GM21825 (cell line): ENCODE data around the gene ACR.

Experiments
- ATAC-seq: cut with Tn5 transposase; IDR thresholded peaks from one replicate; pipeline ENCODE4 v1.9.1; 2021; ENCODE audit warnings: mild to moderate bottlenecking, moderate library complexity; ENCODE audit not compliant: unreplicated experiment

ACR gene

DNA sequence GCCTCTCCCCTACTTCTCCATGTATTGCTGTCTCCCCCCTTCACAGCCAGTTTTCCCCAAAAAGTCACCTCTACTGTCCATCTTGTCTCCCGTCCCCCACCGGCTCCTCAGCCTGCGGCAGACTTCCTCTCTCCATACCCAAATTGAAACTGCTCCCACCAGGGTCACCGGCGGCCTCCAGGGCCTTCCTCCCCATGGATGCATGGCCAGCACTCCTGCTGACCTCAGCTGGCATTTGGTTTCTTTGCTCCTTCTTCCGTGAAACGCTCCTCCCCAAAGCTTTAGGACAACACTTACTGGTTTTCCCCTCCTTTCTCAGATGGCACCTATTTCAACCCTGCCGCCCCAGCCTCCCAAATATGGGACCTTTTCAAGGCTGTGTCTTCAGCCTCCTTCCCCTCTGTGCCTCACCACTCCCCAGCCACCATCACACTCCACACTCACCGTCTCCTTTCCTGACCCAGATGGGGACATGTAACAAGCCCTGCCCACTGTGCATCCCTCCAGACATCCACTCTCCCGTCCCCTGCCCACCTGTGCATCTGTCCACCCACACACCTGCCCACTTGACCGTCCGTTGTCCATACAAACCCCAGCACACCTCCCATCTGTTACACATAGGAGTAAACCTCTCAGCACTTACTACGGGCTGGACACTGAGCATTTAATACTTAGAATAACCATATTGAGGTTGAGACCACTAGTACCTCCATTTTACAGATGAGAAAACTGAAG is 21.5 kb upstream of the ACR start:
- ATAC-seq: no peak

DNA sequence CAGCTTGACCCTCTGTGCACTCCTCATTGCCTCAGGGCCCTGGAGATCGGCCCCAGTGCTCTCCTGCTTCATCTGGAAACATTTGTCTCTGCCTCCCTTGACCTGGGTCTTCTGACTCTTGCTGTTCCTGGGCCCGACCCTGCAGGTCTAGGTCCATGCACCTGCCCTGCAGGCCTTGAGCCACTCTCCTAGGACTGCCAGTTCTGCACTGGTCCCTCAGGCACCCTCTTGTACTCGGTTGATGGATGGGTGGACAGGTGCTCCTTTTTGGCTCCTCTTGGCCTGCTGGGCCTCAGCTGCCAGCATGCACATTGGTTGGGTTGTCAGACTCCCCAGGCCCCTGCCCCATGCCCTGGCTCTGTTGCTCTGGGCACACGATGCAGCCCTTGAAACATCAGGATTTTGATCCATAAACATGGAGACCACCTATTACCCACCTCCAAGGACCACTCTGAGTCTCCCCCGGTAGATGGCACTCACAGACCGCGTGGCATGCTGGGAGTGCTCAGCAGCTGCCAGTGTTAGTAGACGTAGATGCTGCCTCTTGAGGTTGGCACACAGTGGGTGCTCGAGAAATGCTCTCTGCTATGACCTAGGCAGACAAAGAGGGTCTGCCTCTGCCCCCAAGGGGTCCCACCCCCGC is 20.2 kb upstream of the ACR start:
- no peak for ATAC-seq

- ATAC-seq: no peak
Measured at GRCh38 chr22:50718352-50718709, 19.7 kb upstream of the ACR start.

DNA sequence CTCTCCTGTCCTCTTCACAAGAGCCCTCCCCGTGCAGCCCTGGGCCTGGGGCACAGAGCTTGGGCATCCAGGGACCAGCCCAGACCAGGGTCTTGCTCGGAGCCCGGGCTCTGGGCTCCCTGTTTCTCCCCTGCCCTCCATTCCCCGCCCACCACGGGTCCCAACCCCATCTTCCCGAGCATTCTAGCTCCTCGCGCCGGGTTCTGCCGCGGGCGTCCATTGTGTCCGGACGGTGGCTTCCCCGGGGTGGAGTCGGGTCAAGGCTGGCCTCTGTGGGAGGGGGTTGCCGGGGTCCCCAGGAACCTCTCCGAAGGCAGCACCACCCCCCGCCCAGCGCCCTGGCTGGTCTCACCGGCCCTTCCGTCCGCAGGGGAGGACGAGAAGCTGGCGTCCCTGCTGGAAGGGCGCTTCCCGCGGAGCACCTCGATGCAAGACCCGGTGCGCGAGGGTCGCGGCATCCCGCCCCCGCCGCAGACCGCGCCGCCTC is 18.1 kb upstream of the ACR start:
- no peak for ATAC-seq

GRCh38 chr22:50720301-50721256 is 17.4 kb upstream of the ACR start:
- ATAC-seq: no peak

- no peak for ATAC-seq
Measured at GRCh38 chr22:50721257-50721844, 16.7 kb upstream of the ACR start.

DNA sequence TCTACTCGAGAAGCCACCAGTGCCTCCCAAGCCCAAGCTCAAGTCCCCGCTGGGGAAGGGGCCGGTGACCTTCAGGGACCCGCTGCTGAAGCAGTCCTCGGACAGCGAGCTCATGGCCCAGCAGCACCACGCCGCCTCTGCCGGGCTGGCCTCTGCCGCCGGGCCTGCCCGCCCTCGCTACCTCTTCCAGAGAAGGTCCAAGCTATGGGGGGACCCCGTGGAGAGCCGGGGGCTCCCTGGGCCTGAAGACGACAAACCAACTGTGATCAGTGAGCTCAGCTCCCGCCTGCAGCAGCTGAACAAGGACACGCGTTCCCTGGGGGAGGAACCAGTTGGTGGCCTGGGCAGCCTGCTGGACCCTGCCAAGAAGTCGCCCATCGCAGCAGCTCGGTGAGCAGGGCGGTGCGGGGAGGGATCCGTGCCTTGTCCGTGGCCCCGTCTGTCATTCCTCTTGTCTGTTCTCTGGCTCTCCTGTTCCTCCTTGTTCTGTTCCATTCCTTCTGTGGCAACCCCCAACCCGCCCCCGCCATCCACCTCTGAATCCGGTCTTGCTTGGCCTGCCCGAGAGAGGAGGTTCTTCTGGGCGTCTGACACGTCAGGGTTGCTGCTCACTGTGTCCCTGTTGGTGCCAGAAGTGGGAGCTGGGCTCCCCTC is 15.8 kb upstream of the ACR start:
- no peak for ATAC-seq

GRCh38 chr22:50722716-50723428 is 15.1 kb upstream of the ACR start:
- ATAC-seq: no peak

DNA sequence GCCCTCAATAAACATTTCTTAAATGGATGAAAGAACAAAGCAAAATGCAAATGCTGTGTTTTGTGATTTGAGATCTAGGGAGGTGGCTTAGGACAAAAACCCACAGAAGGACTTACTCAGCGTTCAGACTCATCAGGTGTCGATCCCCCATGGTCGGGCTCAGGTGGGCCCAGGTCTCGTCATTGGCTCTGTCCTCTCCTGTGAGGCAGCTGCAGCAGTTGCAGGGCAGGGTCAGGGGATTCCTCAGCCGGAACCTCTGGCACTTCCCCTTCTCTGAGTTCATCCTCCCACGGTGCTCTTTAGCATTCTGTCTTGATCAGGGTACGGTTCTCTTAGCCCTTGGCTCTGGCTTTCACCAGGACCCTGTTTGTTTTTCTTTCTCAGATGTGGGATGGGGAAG is 14.0 kb upstream of the ACR start:
- no peak for ATAC-seq

DNA sequence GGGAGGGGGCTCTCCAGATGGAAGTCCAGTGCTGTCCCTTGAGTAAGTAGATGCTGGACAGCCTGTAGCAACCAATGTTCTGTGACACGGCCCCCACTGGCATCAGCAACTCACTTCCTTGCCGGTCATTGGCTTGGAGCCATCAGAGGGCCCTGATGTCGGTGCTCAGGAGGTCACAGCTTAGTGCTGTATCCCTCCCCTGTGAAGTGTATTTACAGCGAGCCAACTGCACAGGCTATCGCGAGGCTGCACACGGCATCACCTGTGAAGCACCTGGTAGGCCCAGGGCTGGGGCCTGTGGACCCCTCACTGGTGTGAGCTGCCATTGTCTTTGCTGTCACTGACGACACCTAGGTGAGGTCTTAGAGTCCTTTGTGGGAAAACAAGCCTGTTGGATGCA is 13.4 kb upstream of the ACR start:
- ATAC-seq: no peak

GRCh38 chr22:50725597-50725996 is 12.4 kb upstream of the ACR start:
- ATAC-seq: no peak

DNA sequence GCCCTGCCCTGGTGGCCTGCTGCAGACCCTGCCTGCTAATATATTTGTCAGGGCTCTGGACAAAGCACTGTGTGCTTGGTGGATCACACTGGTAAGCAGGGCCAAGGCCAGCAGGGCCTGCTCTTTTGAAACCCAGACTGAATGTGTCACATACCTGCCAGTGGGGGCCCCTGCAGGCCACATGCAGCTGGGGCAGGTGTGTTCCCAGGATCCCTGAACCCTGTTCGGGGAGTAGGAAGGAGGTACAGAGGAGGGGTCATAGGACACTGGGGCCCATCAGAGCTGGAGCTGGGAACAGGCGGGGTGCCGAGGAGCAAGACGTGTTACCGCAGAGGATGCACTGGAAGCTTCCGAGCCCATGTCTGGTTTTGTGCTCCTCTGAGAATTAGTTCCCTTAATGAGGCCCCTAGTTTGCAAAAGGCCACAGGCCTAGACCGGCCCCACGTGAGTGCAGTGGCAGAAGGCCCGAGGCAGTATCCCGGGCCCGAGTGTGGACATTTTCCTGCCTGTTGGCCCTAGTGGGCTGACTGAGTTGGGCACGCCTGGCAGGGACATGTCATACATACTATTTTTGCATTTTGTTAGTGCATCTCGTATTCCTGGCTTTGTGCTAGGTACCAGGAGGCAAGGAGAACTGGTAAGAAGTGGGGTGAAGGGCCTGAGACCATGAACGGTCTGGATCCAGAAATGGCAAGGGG is 11.2 kb upstream of the ACR start:
- no peak for ATAC-seq

DNA sequence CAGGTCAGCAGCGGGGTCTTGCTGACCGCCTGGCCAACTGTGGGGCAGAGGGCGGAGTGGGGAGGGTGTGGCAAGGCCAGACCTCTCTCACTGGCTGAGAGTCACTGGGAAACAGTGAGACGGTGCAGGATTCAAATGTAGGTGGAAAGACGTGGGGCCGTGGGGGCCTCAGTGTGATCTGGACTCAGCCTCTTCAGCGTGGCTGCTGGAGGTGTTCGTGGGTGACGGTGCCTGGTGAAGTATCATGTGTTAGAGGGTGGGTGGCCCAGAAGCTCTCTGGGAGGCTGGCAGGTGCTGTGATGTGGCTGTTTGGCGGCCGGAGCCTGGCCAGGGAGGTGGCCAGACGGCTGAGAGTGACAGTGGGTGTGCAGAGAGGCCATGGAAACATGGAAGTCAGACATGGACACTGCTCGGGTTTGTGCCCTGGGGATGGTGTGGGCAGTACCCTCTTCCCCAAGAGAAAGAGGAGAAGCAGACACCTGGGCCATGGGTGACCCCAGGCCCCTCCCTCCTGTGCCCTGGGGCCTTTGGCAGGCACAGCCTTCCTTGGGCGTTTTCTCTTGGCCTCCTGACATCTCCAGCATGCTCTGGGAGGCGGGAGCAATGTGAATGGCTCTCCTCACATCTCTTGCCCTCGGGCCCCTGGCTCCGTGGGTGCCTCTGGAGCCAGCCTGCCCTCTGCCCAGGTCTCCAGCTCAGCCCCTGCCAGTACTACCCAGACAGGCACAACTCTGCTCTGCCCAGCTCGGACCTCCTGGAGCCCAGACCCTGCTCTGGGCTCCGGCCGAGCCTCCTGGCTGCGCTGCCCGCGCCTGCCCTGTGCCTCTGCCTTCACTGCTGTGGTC is 10.1 kb upstream of the ACR start:
- no peak for ATAC-seq

- ATAC-seq: no peak
Measured at GRCh38 chr22:50728523-50728931, 9.5 kb upstream of the ACR start.

DNA sequence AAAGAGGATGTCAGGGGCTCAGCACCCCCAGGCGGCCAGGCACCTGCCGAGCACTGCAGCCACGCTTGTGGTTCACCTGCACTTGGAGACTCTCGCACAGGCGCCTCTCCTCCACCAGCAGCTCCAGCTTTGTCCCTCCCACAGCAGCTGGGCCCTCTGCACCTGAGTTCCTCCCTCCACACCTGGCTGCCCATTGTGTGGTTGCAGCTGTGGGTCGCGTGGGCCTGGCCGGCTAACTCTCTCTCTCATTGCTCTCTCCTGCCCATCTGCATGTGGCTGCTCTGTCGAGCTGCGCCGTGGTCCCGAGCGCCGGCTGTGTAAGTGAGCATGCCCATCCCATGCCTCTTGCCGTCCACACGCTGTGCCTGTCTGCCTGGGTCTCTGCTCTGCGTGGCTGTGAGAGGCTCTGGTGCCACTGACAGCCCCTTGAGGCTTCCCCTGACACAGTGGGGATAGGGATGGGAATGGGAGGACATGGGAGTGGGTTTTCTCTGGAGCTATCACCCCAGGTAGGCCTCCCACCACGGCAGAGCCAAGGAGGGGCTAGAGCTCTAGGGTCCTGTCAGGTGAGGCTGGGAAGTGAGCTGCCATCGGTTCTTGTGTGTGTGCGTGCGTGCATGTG is 8.5 kb upstream of the ACR start:
- no peak for ATAC-seq

DNA sequence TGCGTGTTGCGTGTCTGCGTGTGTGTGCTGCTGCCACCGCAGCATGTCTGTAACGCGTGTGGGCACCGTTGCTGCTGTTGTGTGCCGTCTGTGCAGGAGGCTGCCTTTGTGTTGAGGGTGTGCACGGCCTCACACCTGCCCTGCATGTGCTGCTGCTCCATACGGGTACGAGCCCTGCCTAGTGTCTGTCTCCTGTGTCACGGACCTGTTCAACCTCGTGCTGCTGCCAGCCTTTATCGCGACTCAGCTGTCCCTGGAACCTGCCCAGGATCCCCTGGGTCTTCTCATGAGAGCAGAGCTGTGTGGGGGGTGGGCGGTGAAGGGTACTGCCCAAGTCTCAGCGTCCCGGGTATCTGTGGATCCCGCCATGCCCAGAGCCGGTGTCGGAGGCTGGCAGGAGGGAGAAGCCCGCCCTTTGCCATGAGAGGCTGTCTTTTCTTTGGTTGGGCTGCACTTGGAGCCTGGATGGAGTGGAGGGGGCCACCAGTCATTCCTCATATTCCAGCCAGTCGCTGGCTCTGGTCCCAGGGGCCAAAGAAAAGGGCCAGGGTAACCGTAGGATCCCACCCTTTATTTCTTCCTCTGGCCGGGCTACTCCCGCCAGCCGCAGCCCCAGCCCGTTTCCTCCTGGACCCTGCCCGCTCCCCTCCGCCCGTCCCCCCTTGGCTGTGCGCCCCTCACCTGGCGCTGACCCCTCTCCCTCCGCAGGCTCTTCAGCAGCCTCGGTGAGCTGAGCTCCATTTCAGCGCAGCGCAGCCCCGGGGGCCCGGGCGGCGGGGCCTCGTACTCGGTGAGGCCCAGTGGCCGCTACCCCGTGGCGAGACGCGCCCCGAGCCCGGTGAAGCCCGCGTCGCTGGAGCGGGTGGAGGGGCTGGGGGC is 7.8 kb upstream of the ACR start:
- no peak for ATAC-seq
